PFSK-1 (cell line): ENCODE data around the gene TACC3.

ENCODE experiments used
- FOXP2 ChIP-seq: optimal IDR thresholded peaks from 2 replicates; pipeline ENCODE3; 2011; ENCODE audit warnings: borderline replicate concordance, control low read depth, inconsistent platforms; ENCODE audit not compliant: insufficient read depth; ENCODE audit errors: extremely low read length, extremely low read depth
- SIN3A ChIP-seq: IDR thresholded peaks from 2 replicates; pipeline ENCODE4 v1.6.1; 2012; ENCODE audit warnings: mild to moderate bottlenecking, low read length, moderate library complexity, borderline replicate concordance; ENCODE audit not compliant: insufficient read depth
- TAF1 ChIP-seq: IDR thresholded peaks from 2 replicates; pipeline ENCODE4 v1.6.1; 2012; ENCODE audit warnings: low read length, control low read depth, borderline replicate concordance; ENCODE audit not compliant: insufficient read depth
- TF ChIP-seq, protein P1 (sequence below), 2 experiments: IDR thresholded peaks; 2 replicates each; pipeline versions ENCODE4 v1.6.1 to v1.8.0; 2011 to 2012; ENCODE audit warnings: low read depth in 2 of 2, low read length in 2 of 2, control low read depth in 1 of 2, inconsistent platforms in 1 of 2, mild to moderate bottlenecking in 1 of 2, moderate library complexity in 1 of 2; ENCODE audit not compliant: insufficient read depth in 1 of 2

DNA sequence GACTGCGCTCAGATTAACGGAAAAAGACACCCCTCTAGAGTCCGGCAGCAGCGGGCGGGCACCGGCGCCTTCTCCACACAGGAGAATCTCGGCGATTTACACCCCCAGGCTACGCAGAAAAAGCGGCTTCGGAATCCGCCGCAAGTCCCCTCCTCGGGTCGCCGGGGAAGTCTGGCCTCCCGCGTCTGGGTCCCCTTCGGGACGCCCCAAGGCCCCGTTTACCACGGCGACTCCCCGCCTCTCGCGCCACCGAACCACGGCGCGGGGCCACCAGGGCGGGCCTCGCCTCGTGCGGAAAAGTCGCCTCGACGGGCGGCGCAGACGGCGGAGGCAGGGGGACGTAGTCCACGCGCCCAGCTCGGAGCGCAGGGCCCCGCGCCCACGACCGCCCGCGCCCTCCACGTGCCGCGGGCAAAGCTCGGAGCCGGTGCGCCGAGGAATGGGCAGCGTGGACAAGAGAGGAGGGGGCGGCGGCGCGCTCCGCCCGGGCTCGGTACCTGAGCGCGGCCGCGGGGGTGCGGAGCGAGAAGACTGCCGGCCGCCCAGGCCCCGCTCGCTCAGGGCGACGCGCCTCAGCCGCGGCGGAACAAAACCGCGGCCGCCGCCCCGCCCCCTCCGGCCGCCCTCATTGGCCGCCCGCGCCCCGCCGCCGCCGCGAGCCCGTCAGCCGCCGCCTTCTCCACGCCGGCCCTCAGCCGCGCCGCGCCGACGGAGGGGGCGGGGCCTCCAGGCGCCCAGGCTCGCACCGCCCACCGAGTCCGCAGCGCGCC is 37.4 kb upstream of the TACC3 start, which contains the start of gene FAM53A:
- TF ChIP-seq TAF1 (no peak), FOXP2 (no peak), SIN3A (no peak)
- TF ChIP-seq, protein P1, sequence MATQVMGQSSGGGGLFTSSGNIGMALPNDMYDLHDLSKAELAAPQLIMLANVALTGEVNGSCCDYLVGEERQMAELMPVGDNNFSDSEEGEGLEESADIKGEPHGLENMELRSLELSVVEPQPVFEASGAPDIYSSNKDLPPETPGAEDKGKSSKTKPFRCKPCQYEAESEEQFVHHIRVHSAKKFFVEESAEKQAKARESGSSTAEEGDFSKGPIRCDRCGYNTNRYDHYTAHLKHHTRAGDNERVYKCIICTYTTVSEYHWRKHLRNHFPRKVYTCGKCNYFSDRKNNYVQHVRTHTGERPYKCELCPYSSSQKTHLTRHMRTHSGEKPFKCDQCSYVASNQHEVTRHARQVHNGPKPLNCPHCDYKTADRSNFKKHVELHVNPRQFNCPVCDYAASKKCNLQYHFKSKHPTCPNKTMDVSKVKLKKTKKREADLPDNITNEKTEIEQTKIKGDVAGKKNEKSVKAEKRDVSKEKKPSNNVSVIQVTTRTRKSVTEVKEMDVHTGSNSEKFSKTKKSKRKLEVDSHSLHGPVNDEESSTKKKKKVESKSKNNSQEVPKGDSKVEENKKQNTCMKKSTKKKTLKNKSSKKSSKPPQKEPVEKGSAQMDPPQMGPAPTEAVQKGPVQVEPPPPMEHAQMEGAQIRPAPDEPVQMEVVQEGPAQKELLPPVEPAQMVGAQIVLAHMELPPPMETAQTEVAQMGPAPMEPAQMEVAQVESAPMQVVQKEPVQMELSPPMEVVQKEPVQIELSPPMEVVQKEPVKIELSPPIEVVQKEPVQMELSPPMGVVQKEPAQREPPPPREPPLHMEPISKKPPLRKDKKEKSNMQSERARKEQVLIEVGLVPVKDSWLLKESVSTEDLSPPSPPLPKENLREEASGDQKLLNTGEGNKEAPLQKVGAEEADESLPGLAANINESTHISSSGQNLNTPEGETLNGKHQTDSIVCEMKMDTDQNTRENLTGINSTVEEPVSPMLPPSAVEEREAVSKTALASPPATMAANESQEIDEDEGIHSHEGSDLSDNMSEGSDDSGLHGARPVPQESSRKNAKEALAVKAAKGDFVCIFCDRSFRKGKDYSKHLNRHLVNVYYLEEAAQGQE (IDR thresholded peaks at IDR 0.05; ENCODE audit: insufficient read depth in 1 of 2, low read depth in 2 of 2, low read length in 2 of 2): no peak
